ENCODE measurements around the gene FAM107A.

Gene FAM107A, protein sequence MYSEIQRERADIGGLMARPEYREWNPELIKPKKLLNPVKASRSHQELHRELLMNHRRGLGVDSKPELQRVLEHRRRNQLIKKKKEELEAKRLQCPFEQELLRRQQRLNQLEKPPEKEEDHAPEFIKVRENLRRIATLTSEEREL

GRCh38 chr3:58577269-58577821 lies at the start of gene FAM107A:
FAM107A (minus strand) TSS chr3:58577391; CDS start chr3:58569860, 7,531 bp downstream.
- DNase-seq, result no peak

- DNase-seq, result no peak
Observed at GRCh38 chr3:58625196-58625824, 48.1 kb upstream of the FAM107A start.

GRCh38 chr3:58624550-58624949 lies 47.4 kb upstream of the FAM107A start:
- no peak for DNase-seq

GRCh38 chr3:58623961-58624360 lies 46.8 kb upstream of the FAM107A start:
- DNase-seq, result no peak

DNA sequence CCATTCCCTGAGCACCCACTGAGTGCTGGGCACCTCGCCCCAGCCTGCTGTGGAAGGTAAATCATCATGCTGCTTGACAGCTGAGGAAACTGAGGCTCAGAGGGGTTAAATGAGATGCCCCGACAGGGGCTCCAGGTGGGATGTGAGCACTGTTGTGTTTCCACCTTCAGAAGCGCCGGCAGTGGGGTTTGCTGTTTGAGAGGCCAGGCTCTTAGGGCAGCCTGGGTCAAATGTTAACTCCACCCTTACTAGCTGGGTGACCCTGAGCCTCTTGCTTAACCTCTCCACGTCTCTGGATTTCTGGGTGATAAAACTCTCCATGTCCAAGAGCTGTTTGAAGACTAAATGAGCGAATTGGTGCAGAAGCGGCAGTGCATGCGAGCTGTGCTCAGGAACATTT lies 46.3 kb upstream of the FAM107A start:
- no peak for DNase-seq

DNA sequence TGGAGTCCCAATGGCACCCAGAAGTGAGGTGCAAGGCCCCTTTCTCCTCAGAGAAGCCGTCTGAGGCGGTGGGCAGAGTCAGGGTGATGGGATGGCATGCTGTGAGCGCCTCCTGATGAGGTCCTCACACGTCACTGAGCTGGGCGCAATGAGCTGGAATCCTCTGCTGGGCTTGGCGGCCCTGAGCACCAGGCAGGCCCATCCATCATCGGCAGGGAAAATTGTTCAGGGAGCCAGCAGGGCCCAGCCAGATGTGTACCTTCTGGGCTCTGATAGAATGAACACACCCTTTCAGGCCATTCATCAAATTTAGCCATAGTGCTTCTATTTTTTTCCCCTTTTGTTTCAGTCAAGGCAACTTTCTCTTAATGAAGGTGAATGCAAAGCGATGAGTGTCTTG lies 45.7 kb upstream of the FAM107A start:
- no peak for DNase-seq

- DNase-seq, result no peak
Observed at GRCh38 chr3:58622436-58622835, 45.2 kb upstream of the FAM107A start.

GRCh38 chr3:58621086-58621830 lies 44.1 kb upstream of the FAM107A start:
- no peak for DNase-seq

DNA sequence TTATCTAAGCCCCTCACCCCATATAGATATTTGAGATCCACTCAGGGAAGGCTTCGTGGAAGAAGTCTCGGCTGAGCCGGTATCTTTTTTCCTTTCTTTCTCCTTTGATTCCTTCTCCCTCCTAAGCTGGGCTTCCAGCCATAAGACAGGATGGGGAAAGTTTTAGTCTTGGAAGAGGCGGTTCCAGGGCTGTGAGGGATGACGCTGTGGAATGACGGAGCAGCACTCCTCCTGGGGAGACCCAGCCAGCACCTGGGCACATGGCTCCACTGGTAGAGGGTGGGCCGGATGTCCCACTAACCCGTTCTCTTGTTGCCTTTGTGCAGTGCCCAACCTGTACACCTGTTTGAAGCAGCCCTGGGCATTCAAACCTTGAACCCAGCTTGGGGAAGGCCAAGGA lies 43.2 kb upstream of the FAM107A start:
- DNase-seq, result no peak

DNA sequence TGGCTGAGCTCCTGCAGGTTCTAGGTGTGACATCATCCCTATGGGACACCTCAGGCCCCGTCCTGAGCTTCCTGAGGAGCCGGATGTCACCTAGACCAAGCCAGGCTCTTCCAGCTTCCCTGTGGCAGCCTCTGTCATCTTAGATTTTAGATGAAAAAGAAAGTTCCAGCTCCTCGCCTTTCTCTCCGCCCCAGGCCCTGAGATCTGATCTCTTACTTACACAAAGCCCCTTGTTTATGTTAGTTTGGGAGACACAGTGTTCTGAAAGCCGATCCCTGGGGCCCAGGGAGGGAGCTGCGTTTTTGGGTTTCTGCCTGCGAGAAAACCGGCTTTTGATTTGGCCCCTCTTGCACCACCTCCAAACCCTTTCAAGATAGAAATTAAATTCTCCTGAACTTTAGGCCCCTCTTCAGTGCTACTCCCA lies 40.2 kb upstream of the FAM107A start:
- DNase-seq, result no peak

- DNase-seq, result no peak
Observed at GRCh38 chr3:58613236-58614132, 36.3 kb upstream of the FAM107A start.

- no peak for DNase-seq
Observed at GRCh38 chr3:58612830-58613229, 35.6 kb upstream of the FAM107A start.

GRCh38 chr3:58609990-58610389 lies 32.8 kb upstream of the FAM107A start:
- DNase-seq, result no peak

GRCh38 chr3:58608648-58609047 lies 31.5 kb upstream of the FAM107A start:
- DNase-seq, result no peak

- DNase-seq, result no peak
Observed at GRCh38 chr3:58607816-58608215, 30.6 kb upstream of the FAM107A start.

DNA sequence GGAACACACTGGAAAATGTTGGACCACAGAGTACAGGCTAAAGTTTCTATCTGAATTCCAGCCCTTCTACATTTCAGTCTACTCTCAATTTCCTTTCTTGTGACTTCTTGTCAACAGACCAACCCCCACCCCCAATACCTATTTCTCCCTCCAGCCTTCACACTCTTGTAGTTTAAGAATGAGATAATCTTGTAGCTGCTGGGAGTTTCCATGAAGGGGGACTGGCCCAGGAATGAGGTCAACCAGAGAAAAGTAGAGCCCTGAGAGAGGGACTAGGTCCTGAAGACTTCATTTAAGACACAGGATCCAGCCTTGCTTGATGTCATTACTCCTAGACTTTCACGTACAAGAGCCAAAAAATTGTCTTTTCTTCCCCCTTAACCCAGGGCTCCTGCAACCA lies 29.5 kb upstream of the FAM107A start:
- DNase-seq, result no peak

GRCh38 chr3:58604031-58604430 lies 26.8 kb upstream of the FAM107A start:
- no peak for DNase-seq

DNA sequence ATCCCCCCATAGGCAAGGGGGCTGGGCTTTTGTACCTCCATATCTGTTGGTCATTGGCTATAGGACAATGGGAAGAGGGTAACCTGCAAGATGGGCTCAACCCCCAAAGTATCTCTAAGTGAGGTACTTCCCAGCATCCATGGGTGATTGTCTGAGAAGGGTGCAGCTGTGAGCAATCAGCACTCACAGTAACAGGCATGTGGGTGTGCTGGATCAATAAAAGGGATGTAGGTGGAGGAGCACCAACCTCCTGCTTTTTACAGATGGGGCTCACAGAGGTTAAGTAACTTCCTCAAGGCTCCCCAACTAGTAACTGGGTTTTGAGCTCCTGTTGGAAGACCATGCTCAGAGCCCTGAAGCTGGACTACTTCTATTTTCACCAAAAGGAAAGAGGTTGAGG lies 26.4 kb upstream of the FAM107A start:
- no peak for DNase-seq

DNA sequence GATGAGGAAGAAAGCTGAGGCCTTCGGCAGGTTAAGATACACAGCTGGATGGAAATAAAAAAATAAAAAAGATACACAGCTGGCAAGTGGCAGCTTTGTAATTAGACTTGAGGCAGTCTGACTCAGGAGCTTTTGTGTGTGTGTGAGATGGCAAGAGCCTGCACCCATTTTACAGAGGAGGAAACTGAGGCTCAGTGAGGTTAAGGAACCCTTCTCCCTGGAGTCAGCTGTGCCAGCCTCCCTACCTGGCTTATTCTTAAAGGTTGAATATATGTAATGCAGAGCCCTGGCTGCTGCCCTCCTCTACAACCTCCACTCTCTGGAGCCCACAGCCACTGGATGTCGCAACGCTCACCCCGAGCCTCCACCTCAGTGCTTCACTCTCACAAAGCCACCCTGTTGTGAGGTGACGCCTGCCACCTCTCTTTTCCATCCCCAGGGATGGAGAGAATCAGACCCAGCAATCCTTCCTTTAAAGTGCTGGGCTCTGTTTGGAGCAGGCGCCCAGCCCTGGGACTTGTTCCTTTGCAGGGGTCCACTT lies 20.6 kb upstream of the FAM107A start:
- DNase-seq, result no peak

- no peak for DNase-seq
Observed at GRCh38 chr3:58596834-58597518, 19.8 kb upstream of the FAM107A start.

DNA sequence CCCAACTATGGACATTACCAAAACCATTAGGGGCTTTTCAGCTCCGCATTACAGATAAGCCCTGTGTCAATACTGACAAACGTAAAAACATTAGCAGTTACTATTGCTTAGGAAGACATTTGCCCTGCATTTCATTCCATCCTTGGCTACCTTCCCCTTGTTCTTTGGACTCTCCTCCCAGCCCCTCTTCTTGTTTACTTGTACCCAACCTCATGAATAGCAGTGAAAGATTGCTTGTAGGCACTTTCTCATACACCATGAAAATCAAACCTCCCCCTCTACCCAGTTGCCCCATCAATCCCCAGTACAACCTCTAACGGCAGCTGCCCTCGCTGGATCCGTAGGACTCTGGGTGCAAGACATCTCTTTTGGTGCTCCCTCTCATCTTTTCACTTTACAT lies 16.9 kb upstream of the FAM107A start:
- DNase-seq, result no peak
